HL-60 (cell line): Measurements from ENCODE around the gene ORM2.

Experiments used
- CTCF ChIP-seq: IDR thresholded peaks from one replicate; pipeline ENCODE4 v1.5.1; 2011; ENCODE audit warnings: low read length, control low read depth, inconsistent platforms; ENCODE audit not compliant: insufficient read depth
- GABPA ChIP-seq: IDR thresholded peaks from 2 replicates; pipeline ENCODE4 v1.6.1; 2012; ENCODE audit warnings: low read depth
- POLR2AphosphoS5 ChIP-seq: IDR thresholded peaks from 2 replicates; pipeline ENCODE4 v1.6.1; 2012; ENCODE audit warnings: low read depth
- REST ChIP-seq: IDR thresholded peaks from 2 replicates; pipeline ENCODE4 v1.6.1; 2012; ENCODE audit warnings: low read depth; ENCODE audit not compliant: insufficient replicate concordance

- TF ChIP-seq CTCF: no peak
- TF ChIP-seq POLR2AphosphoS5: no peak
- no peak for TF ChIP-seq REST
- TF ChIP-seq GABPA: no peak
Measured at GRCh38 chr9:114312513-114312875, 17.2 kb upstream of the ORM2 start.
